ENCODE results near the gene ALDH1B1. TPM values are rescaled to one million over a fixed set of nuclear protein-coding genes. Genes with fewer than 3 reads are reported as not detected.

ALDH1B1 gene
- total and polyA plus RNA-seq, 2 of the 13 experiments (the other 11 are each of a cell fraction or from before 2014, with no cell fraction given): 45.1 to 125 TPM

- Histone ChIP-seq H3K4me1 (ENCODE audit: insufficient read depth, low read length) (peaks cover 96% of the 10 kb centered on the region), H3K9me3 (ENCODE audit: low read length) (no peaks in the 10 kb centered on the region), H3K4me3 (replicated peaks in 1 of 3; ENCODE audit: insufficient read depth in 1 of 3, low read depth in 2 of 3, low read length in 3 of 3) (peak overlapping the region; percentile 41 to 68 (median 49)), H3K27me3 (ENCODE audit: control insufficient read depth in 1 of 2, insufficient read depth in 2 of 2, low read length in 2 of 2) (no peaks in the 10 kb centered on the region; a peak in 1 of 5 replicates), H2AFZ (ENCODE audit: low read length) (no peak overlapping the region), H3K79me2 (ENCODE audit: insufficient read depth, low read length) (peaks cover 5% of the 10 kb centered on the region), H3K9ac (ENCODE audit: insufficient read depth, low read depth, low read length) (peak overlapping the region; percentile 72), H4K20me1 (ENCODE audit: insufficient read depth, low read length) (no peaks in the 10 kb centered on the region), H3K36me3 (replicated peaks in 1 of 2; ENCODE audit: control insufficient read depth in 1 of 2, insufficient read depth in 2 of 2, low read length in 2 of 2) (no peaks in the 10 kb centered on the region), H3K4me2 (ENCODE audit: low read depth, low read length) (peak overlapping the region; percentile 92), H3K27ac (ENCODE audit: extremely low read length, insufficient read depth, low read length) (peak overlapping the region; percentile 83)
- BruUV-seq (replicated peaks): no TSS peak
- intact Hi-C loops (cut with micrococcal nuclease; ENCODE audit: unreplicated experiment) (loop anchor here (10.0 kb wide), 1 partner anchor 393 kb away; no protein-coding TSS in a partner anchor), in situ Hi-C loops (cut with HindIII; ENCODE audit: extremely low pct_ligation_motif_present, low pct_unique_long_range_greater_than_20kb) (no loop called here)
- peak; percentile 57 for FAIRE-seq
- POLR2A ChIA-PET: interaction anchor here (0.7 to 1.8 kb wide), 8 partner anchors 32 to 555 kb away, joined by 3 to 6 read pairs (median 4); partner anchors contain the start of genes ALDH1B1 and ANKRD18A
- ATAC-seq: peak; percentile 86
- CTCF ChIA-PET (ENCODE audit: low intra/inter-chr PET ratio, low total read pairs): no interaction called here
- peak; percentile 91 for DNase-seq (ENCODE audit: low spot score)
- WGBS (ENCODE audit: low lambda C conversion rate): 10% methylated on average over 11 of the region's 11 CpGs
- TF ChIP-seq ZNF160 (CRISPR knock-in tag; IDR thresholded peaks at IDR 0.05): no peak
- TF ChIP-seq TFDP1 (CRISPR knock-in tag; IDR thresholded peaks at IDR 0.05; ENCODE audit: borderline replicate concordance): 0 out of 2 replicates have a peak, but pooled peaks have one; percentile 10
- TF ChIP-seq PHF21A (CRISPR knock-in tag; IDR thresholded peaks at IDR 0.05): peak; percentile 90
- TF ChIP-seq CCDC6 (CRISPR knock-in tag; IDR thresholded peaks at IDR 0.05): peak; percentile 54; the same call in 1 of the 2 replicates
- no peak for TF ChIP-seq ZNF496 (CRISPR knock-in tag; IDR thresholded peaks at IDR 0.05; ENCODE audit: insufficient replicate concordance)
- 0 out of 2 replicates have a peak, but pooled peaks have one; percentile 66 for TF ChIP-seq ZNF607 (CRISPR knock-in tag; IDR thresholded peaks at IDR 0.05; ENCODE audit: borderline replicate concordance)
- peak; percentile 76; the same call in 1 of the 2 replicates for TF ChIP-seq ZGPAT (CRISPR knock-in tag; IDR thresholded peaks at IDR 0.05)
- 0 out of 2 replicates have a peak, but pooled peaks have one; percentile 10 for TF ChIP-seq EHMT2 (IDR thresholded peaks at IDR 0.05; ENCODE audit: borderline replicate concordance, low read depth, low read length)
- TF ChIP-seq NFATC3 (CRISPR knock-in tag; IDR thresholded peaks at IDR 0.05): no peak
- peak in 1 of 2 experiments; percentile 48; a peak in 2 of 4 replicates for TF ChIP-seq MAFK (conservative IDR thresholded peaks at IDR 0.05 in 1 of 2, IDR thresholded peaks at IDR 0.05 in 1 of 2; ENCODE audit: low read length in 2 of 2)
- no peak for TF ChIP-seq ZNF790 (CRISPR knock-in tag; IDR thresholded peaks at IDR 0.05; ENCODE audit: borderline replicate concordance)
- no peak for TF ChIP-seq ZNF577 (CRISPR knock-in tag; IDR thresholded peaks at IDR 0.05; ENCODE audit: borderline replicate concordance, low read depth)
- TF ChIP-seq HES4 (CRISPR knock-in tag; IDR thresholded peaks at IDR 0.05; ENCODE audit: borderline replicate concordance): no peak
- TF ChIP-seq ZNF747 (CRISPR knock-in tag; IDR thresholded peaks at IDR 0.05; ENCODE audit: borderline replicate concordance): no peak; the same call in 1 of the 2 replicates
- peak; percentile 99 for TF ChIP-seq TEAD3 (CRISPR knock-in tag; optimal IDR thresholded peaks at IDR 0.05; ENCODE audit: borderline replicate concordance)
Measured at GRCh38 chr9:38437193-38437823, 44.8 kb downstream of the ALDH1B1 start.

Data from HepG2 (cell line).